ENCODE data around the gene CDKL4.

DNA sequence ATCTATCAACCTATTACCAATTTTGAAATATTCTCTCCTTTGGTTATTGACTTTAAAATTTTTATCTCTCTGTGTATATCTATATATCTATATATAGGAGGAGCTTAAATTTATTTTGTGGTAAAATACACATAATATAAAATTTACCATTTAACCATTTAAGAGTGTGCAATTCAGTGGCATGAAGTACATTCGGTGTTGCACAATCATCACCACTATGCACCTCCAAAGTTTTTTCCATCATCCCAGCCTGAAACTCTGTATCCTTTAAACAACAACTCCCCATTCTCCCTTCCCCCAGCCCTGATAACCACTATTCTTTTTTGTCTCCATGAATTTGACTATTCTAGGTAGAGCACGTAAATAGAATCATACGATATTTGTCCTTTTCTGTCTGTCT is 49.1 kb downstream of the CDKL4 start:
- TF ChIP-seq ZNF263 (CRISPR knock-in tag; IDR thresholded peaks at IDR 0.05; ENCODE audit: low read depth) = no peak
- TF ChIP-seq CTCF (IDR thresholded peaks at IDR 0.05) = no peak
- TF ChIP-seq, protein P1, sequence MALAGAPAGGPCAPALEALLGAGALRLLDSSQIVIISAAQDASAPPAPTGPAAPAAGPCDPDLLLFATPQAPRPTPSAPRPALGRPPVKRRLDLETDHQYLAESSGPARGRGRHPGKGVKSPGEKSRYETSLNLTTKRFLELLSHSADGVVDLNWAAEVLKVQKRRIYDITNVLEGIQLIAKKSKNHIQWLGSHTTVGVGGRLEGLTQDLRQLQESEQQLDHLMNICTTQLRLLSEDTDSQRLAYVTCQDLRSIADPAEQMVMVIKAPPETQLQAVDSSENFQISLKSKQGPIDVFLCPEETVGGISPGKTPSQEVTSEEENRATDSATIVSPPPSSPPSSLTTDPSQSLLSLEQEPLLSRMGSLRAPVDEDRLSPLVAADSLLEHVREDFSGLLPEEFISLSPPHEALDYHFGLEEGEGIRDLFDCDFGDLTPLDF (CRISPR knock-in tag; IDR thresholded peaks at IDR 0.05) = no peak
- TF ChIP-seq SMAD3 (CRISPR knock-in tag; IDR thresholded peaks at IDR 0.05; ENCODE audit: borderline replicate concordance) = no peak
- TF ChIP-seq ZBTB21 (CRISPR knock-in tag; IDR thresholded peaks at IDR 0.05; ENCODE audit: borderline replicate concordance) = no peak
- no peak for TF ChIP-seq ATF3 (CRISPR knock-in tag; conservative IDR thresholded peaks at IDR 0.05)
- TF ChIP-seq, protein P2, sequence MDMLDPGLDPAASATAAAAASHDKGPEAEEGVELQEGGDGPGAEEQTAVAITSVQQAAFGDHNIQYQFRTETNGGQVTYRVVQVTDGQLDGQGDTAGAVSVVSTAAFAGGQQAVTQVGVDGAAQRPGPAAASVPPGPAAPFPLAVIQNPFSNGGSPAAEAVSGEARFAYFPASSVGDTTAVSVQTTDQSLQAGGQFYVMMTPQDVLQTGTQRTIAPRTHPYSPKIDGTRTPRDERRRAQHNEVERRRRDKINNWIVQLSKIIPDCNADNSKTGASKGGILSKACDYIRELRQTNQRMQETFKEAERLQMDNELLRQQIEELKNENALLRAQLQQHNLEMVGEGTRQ (CRISPR knock-in tag; IDR thresholded peaks at IDR 0.05) = no peak

Data from WTC11 (cell line).